Measurements from ENCODE around the gene EXT2.

Gene EXT2

DNA sequence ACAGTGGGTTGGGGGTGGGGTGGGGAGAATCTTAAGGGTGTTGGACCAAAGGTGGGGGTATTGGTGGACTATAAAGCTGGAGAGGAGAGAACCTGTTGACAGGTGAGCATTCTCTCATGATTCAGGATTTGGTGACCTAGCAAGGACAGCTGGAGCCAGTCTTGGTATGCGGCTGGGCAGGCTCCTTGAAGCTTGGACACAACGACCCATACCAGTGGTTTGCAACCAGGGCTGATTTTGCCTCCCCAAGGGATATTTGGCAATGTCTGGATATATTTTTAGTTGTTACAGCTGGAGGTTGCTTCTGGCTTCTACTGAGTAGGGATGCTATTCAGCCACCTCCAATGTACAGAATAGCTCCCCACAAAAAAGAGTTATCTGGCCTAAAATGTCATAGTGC, 5.6 kb downstream of the EXT2 start:
- TF ChIP-seq POLR2AphosphoS5 (IDR thresholded peaks at IDR 0.05; ENCODE audit: low read depth, low read length) (no peak), TAF1 (IDR thresholded peaks at IDR 0.05; ENCODE audit: borderline replicate concordance, insufficient read depth, low read length) (no peak), FOXP2 (optimal IDR thresholded peaks at IDR 0.05; ENCODE audit: borderline replicate concordance, extremely low read depth, extremely low read length, insufficient read depth) (no peak), SIN3A (IDR thresholded peaks at IDR 0.05; ENCODE audit: borderline replicate concordance, insufficient read depth, low read length) (no peak)
- TF ChIP-seq, protein P1, sequence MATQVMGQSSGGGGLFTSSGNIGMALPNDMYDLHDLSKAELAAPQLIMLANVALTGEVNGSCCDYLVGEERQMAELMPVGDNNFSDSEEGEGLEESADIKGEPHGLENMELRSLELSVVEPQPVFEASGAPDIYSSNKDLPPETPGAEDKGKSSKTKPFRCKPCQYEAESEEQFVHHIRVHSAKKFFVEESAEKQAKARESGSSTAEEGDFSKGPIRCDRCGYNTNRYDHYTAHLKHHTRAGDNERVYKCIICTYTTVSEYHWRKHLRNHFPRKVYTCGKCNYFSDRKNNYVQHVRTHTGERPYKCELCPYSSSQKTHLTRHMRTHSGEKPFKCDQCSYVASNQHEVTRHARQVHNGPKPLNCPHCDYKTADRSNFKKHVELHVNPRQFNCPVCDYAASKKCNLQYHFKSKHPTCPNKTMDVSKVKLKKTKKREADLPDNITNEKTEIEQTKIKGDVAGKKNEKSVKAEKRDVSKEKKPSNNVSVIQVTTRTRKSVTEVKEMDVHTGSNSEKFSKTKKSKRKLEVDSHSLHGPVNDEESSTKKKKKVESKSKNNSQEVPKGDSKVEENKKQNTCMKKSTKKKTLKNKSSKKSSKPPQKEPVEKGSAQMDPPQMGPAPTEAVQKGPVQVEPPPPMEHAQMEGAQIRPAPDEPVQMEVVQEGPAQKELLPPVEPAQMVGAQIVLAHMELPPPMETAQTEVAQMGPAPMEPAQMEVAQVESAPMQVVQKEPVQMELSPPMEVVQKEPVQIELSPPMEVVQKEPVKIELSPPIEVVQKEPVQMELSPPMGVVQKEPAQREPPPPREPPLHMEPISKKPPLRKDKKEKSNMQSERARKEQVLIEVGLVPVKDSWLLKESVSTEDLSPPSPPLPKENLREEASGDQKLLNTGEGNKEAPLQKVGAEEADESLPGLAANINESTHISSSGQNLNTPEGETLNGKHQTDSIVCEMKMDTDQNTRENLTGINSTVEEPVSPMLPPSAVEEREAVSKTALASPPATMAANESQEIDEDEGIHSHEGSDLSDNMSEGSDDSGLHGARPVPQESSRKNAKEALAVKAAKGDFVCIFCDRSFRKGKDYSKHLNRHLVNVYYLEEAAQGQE (IDR thresholded peaks at IDR 0.05; ENCODE audit: insufficient read depth in 1 of 2, low read depth in 2 of 2, low read length in 2 of 2) = no peak

DNA sequence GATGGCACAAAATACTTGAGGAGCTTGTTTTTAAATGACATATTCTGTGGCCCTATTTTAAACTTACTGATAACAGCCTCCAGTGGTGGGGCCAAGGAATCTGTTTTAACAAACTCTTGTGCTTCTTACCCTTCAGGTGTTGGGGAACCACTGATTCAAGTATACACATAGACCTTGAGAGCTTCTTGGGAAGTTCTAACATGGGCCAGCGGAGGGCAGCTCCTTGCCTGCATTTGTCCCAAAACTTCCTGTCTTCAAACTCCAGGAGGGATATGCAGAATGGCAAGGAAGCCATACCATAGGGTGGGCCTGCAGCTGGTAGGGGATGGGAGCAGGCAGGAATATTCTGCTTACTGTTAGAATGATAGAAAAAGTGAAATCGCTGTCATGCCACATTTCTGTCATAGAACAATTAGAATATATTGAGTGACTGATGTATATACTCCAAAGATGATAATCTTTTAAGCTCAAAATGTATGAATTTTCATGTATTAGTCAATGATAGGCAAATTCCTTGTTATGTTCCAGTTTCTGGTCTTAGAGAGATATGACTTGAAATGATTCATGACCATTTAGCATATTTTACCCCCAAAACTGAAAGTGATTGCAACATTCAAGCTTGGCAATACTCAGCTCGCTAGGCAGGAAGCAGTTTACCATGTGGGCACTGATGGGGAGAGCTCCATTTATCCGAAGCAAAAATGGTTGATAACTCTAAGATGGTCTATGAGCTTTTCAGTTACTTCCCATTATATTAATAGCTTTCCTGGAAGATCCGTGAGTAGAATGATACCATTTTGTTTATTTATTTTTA, 9.2 kb downstream of the EXT2 start:
- TF ChIP-seq TAF1 (IDR thresholded peaks at IDR 0.05; ENCODE audit: borderline replicate concordance, insufficient read depth, low read length) = no peak
- TF ChIP-seq, protein P1 (IDR thresholded peaks at IDR 0.05; ENCODE audit: insufficient read depth in 1 of 2, low read depth in 2 of 2, low read length in 2 of 2) = no peak
- TF ChIP-seq POLR2AphosphoS5 (IDR thresholded peaks at IDR 0.05; ENCODE audit: low read depth, low read length) = no peak
- TF ChIP-seq FOXP2 (optimal IDR thresholded peaks at IDR 0.05; ENCODE audit: borderline replicate concordance, extremely low read depth, extremely low read length, insufficient read depth) = no peak
- no peak for TF ChIP-seq SIN3A (IDR thresholded peaks at IDR 0.05; ENCODE audit: borderline replicate concordance, insufficient read depth, low read length)

DNA sequence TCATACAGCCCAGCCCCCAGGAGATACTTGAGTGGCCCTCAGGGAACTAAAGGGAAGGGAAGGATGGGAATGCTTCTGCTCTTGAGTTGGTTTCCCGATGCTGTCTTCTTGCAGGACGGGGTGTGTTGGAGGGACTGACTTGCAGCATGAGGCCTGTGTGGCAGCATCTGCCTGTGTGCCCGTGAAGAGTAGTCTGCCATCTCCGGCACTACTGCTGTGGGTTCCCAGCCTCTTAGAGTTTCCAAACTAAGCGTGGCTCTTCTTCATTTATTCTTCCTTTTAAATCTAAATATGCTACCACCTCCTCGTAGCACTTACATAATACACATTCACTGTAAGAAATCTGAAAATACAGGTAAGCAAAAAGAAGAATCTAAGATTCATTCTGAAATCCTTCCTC, 12.8 kb downstream of the EXT2 start:
- TF ChIP-seq TAF1 (IDR thresholded peaks at IDR 0.05; ENCODE audit: borderline replicate concordance, insufficient read depth, low read length) = no peak
- TF ChIP-seq, protein P1 (IDR thresholded peaks at IDR 0.05; ENCODE audit: insufficient read depth in 1 of 2, low read depth in 2 of 2, low read length in 2 of 2) = no peak
- TF ChIP-seq POLR2AphosphoS5 (IDR thresholded peaks at IDR 0.05; ENCODE audit: low read depth, low read length) = no peak
- no peak for TF ChIP-seq FOXP2 (optimal IDR thresholded peaks at IDR 0.05; ENCODE audit: borderline replicate concordance, extremely low read depth, extremely low read length, insufficient read depth)
- no peak for TF ChIP-seq SIN3A (IDR thresholded peaks at IDR 0.05; ENCODE audit: borderline replicate concordance, insufficient read depth, low read length)

DNA sequence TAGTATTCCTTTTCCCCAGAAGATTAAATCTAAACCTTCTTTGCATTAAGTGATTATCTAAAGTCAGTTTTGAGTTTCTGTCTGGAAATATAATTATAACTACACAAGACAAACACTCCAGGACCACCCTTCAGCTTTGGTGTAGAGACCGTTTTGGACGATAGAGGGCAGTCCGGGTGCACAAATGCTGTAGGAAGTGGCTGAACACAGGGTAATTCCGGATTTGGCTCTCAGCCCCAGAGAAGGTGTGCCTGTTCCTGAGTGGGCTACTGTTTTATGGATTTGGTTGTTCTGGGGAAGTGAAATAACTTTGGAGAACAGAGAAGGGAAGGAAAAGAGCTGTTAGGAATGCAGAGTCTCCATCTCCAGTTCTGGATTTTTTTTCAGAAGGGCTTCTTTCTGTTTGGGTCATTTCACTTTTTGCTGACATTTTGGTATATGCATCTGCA, 14.8 kb downstream of the EXT2 start:
- TF ChIP-seq POLR2AphosphoS5 (IDR thresholded peaks at IDR 0.05; ENCODE audit: low read depth, low read length) (no peak), FOXP2 (optimal IDR thresholded peaks at IDR 0.05; ENCODE audit: borderline replicate concordance, extremely low read depth, extremely low read length, insufficient read depth) (no peak), TAF1 (IDR thresholded peaks at IDR 0.05; ENCODE audit: borderline replicate concordance, insufficient read depth, low read length) (no peak), SIN3A (IDR thresholded peaks at IDR 0.05; ENCODE audit: borderline replicate concordance, insufficient read depth, low read length) (no peak)
- TF ChIP-seq, protein P1 (IDR thresholded peaks at IDR 0.05; ENCODE audit: insufficient read depth in 1 of 2, low read depth in 2 of 2, low read length in 2 of 2) = no peak
